Stimulated activated CD4-positive, alpha-beta T cell treated with anti-CD3 and anti-CD28 coated beads, Interleukin-12 subunit alpha, Interleukin-12 subunit beta, amount 100 ng/mL, for 48 hours (primary cell): ENCODE measurements around the gene FNDC3B.
"Not testable (repeated sequence)": the region's sequence is repeated elsewhere in the genome, so short reads cannot be mapped to it uniquely, and the experiment has no call there.

Experiments
- DNase-seq, 3 donors: peaks; one replicate each; pipeline ENCODE4 v3.0.0-alpha.2; 2020; ENCODE audit warnings: low read depth in 2 of 3, low spot score in 1 of 3

FNDC3B gene

GRCh38 chr3:172039436-172040077 is at the start of gene FNDC3B:
FNDC3B (plus strand) TSS chr3:172039578; CDS start chr3:172112480, 72,902 bp downstream.
- peak; percentile 85 to 95 (median 86) for DNase-seq

DNA sequence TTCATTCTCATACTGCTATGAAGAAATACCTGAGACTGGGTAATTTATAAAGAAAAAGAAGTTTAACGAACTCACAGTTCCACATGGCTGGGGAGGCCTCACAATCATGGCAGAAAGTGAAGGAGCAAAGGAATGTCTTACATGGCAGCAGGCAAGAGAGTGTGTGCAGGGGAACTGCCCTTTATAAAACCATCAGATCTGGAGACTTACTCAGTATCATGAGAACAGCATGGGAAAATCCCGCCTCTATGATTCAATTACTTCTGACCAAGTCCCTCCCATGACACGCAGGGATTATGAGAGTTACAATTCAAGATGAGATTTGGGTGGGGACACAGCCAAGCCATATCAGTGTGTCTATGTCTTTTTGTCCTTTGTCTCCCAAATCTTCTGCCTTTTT is 49.1 kb upstream of the FNDC3B start:
- not testable (repeated sequence) for DNase-seq

DNA sequence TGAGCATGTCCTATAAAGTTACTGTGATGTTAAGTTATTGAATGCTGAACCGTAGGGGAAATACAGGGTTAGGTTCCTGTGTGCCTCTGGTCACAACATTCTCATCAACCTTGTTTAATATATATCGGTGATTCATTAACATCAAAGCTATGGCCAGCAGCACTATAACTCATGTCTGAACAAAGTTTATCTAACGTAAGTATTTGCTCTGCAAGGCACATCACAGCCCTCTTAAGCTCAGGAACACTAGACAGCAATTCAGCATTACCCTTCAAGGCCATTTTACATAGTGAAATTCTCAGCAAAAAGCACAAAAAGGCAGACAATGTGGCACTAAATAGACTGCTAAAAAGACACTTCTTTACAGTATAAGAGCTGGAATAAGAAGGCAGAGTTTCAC is 48.2 kb upstream of the FNDC3B start:
- DNase-seq, result no peak

GRCh38 chr3:171994646-171995428 is 44.5 kb upstream of the FNDC3B start:
- no peak for DNase-seq

- DNase-seq, result no peak
Measured at GRCh38 chr3:171995486-171995885, 43.9 kb upstream of the FNDC3B start.

DNA sequence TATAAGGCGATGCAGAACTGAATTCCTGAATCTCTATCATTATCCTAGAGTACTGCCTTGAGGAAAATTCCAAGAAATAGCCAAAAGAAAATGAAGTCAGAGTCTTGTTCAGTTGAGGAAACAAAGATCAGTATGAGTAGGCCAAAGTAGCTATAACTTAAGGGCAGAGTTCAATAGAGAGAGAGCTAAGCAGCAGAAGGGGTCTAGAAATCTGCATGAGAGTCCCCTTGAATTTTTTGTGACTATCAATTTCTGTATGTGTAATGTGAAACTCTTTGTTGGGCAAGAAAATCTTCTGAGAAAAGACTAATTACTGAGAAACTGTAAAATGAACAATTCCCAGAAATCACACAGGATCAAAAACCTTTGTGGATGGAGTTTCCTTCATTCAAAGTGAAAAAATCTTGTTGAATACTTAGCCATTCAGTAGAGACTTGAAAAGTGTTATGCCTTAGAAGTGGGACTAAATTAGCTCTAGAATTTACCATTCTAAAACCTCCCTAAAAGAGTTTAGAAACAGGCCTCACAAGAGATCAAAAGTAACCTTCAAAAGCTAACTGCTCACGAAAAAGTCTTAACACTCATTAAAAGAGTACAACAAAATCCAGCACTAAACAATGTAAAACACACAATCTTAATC is 43.1 kb upstream of the FNDC3B start:
- DNase-seq, result no peak

GRCh38 chr3:171998731-171999130 is 40.6 kb upstream of the FNDC3B start:
- DNase-seq, result not testable (repeated sequence)

GRCh38 chr3:172001616-172002015 is 37.8 kb upstream of the FNDC3B start:
- DNase-seq, result not testable (repeated sequence)

GRCh38 chr3:172002512-172003078 is 36.8 kb upstream of the FNDC3B start:
- DNase-seq, result no peak

DNA sequence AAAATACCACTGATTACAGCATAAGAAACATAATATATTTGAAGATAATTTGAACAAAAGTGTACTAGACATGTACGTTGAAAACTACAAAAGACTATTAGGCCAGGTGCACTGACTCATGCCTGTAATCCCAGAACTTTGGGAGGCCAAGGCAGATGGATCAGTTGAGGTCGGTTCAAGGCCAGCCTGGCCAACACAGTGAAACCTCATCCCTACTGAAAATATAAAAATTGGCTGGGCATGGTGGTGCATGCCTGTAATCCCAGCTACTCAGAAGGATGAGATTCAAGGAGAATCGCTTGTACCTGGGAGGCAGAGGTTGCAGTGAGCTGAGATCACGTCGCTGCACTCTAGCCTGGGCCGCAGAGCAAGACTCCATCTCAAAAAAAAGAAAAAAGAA is 36.2 kb upstream of the FNDC3B start:
- no peak for DNase-seq

DNA sequence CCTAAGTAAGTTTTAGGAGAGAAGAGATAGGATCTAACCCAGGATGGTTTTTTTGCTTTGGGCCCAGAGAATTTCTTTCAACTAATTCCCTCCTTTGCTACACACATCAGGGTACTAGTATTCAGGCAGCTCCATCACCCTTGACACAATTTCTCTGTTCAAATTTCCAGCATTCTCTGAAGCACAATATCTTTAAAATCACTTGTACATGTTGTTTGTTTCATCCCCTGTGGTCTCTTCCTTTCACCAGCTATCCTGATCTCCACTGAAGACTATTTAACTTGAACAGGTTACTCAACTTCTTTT is 32.4 kb upstream of the FNDC3B start:
- DNase-seq, result no peak

- DNase-seq, result no peak
Measured at GRCh38 chr3:172009803-172010202, 29.6 kb upstream of the FNDC3B start.

- DNase-seq, result no peak
Measured at GRCh38 chr3:172012775-172013174, 26.6 kb upstream of the FNDC3B start.

- DNase-seq, result no peak
Measured at GRCh38 chr3:172014145-172014544, 25.2 kb upstream of the FNDC3B start.

DNA sequence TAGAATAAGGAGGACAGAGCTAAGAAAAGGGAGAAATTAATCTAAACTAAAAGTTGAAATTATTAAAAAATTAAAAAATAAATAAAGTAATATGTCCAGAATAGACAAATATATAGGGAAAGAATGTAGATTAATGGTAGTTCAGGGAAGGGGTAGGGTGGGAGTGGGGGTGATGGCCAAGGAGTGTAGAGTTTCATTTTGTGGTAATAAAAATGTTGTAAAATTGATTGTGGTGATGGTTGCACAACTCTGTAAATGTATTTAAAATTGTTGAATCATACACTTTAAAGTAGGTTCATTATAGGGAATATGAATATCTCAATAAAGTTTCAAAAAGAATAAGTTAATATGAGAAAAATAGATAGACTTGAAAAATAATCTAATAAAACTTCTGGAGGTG is 21.0 kb upstream of the FNDC3B start:
- no peak for DNase-seq

- DNase-seq, result no peak
Measured at GRCh38 chr3:172020763-172021162, 18.6 kb upstream of the FNDC3B start.

DNA sequence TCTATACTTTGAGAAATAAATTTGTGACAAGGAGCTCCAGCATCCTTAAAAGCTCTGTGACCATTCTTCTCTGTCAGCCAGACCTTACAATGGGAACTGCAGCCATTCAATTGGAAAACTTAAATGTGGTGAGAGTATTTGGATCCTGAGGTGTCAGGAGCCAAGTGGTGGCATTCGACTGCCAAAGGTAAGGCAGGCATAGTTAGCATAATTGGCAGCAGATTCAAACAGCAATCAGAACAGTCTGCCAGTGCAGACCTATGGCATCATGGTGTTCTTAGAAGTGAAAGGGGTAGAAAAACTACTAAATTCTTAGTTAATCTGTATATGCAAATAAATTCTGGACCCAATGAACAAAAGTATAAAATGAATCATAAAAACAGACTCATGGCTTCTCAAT is 18.2 kb upstream of the FNDC3B start:
- DNase-seq, result no peak

GRCh38 chr3:172021859-172022258 is 17.5 kb upstream of the FNDC3B start:
- no peak for DNase-seq

GRCh38 chr3:172023915-172024314 is 15.5 kb upstream of the FNDC3B start:
- DNase-seq, result no peak

- no peak for DNase-seq
Measured at GRCh38 chr3:172024679-172025078, 14.7 kb upstream of the FNDC3B start.

GRCh38 chr3:172029425-172030098 is 9.8 kb upstream of the FNDC3B start:
- DNase-seq, result no peak

DNA sequence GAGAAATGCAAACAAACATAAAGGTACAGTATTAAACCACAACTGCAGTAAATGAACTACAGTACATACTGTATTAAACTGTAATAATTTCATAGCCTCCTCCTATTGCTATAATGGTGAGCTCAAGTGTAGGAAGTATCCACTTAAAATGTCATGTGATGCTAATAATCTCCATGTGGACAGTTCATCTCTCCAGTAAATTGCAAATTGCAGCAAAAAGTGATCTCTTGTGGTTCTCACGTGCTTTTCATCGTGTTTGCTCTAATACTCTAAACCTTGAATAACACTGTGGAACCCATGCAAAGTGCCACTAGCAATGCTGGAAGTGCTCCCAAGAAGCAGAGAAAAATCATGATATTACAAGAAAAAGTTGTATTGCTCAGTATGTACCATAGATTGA is 9.2 kb upstream of the FNDC3B start:
- DNase-seq, result no peak
